T-helper 2 cell treated with Interferon-gamma antibody and Interleukin-4, amounts not matched to agents 100 ng/mL and 5 ng/mL, for 36 hours (primary cell): Measurements from ENCODE around the gene LTBP1. TPM values are rescaled to one million over a fixed set of nuclear protein-coding genes. Genes with fewer than 3 reads are reported as not detected.

ENCODE experiments used
- intact Hi-C: fragments of 100-400 bp; cut with micrococcal nuclease; formaldehyde crosslinking; loops from one replicate; pipeline ENCODE4 v1.15.1; 2023
- total RNA-seq: library from RNA; stranded (reverse); gene quantifications from 2 replicates; pipeline ENCODE4 v1.2.3, GENCODE V29; 2022

LTBP1 gene
- total RNA-seq, 1 donor from 2014 or later = 0.30 TPM

- intact Hi-C loops = no loop called here
These were observed 496.6 kb downstream of the LTBP1 start for GRCh38 chr2:33443274-33443829.

- intact Hi-C loops = no loop called here
These were observed 498.2 kb downstream of the LTBP1 start for GRCh38 chr2:33444967-33445366.

GRCh38 chr2:33448220-33448899 is 501.6 kb downstream of the LTBP1 start:
- intact Hi-C loops = no loop called here
